Embryonic facial prominence (tissue), 1 donor: Measurements from ENCODE around the gene RBM38.

ENCODE experiments used
- DNase-seq: peaks from one replicate; pipeline ENCODE4 v3.0.0-alpha.2; 2016; ENCODE audit errors: extremely low spot score

Gene RBM38

DNA sequence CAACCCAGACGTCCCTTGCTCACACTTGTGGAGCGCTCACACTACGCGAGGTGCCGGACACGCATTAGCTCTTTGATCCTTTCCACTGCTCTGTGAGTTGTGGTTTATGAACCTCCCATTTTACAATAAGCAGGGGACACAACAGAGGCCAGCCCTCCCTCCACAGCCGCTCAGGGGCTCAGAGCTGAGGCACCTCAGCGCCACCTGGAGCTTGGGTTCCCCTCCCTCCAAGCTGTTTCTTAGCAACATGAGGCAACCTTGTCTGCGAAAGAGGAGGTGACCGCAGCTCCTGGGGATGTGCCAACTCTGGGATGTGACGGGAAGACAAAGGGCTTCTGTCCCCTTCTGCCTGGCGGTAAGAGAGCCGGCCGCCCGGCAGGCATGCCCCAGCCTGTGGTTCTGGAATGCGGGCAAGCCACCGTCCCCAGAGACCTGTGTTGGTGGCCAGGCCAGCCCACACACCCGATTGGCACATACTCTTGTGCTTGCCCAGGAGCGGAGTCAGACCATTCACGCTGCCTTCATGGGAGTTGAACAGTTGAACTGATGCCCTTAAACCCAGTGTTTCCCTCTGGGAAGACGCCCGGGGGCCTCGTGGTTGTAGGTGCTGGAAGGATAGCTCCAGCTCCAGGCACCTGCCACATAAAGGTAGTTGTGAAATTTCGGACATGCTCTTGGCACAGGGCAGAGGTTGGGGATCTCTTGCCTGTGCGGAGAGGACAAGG is 44.5 kb downstream of the RBM38 start:
- DNase-seq, result peak; percentile 62

DNA sequence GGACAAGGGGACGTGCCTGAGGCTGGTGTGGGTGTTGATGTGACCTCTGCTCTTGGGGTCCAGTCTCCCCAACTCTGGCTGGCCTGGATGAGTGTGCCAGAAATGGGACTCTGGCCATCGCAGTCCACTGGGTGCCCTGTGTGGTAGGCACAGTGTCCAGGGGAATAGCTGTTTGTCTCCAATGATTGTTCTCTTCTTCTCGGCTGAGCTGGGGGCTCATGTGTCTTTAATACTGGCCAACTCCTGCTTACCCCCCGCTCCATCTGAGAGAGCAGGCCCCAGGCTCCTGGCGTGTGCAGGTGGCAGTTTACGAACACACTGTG is 45.0 kb downstream of the RBM38 start:
- no peak for DNase-seq

DNA sequence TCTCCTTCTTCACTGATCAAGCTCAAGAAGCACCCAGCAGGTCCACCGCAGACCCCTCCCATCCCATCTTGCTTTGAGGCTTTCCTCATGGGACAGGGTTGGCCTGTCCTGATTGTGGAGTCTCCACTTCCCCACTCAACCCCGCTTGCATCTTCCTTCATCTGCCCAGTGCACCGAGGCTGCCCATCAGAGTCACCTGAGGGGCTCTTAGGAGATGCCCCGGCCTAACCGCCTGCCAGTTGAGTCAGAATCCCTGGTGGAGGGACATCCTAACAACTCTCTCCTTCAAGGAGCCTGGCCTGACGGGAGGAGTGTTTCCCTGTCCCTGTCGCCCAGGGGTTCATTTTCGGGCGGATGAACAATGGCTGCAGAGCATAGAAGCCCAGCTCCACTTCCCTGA is 46.1 kb downstream of the RBM38 start:
- no peak for DNase-seq

DNA sequence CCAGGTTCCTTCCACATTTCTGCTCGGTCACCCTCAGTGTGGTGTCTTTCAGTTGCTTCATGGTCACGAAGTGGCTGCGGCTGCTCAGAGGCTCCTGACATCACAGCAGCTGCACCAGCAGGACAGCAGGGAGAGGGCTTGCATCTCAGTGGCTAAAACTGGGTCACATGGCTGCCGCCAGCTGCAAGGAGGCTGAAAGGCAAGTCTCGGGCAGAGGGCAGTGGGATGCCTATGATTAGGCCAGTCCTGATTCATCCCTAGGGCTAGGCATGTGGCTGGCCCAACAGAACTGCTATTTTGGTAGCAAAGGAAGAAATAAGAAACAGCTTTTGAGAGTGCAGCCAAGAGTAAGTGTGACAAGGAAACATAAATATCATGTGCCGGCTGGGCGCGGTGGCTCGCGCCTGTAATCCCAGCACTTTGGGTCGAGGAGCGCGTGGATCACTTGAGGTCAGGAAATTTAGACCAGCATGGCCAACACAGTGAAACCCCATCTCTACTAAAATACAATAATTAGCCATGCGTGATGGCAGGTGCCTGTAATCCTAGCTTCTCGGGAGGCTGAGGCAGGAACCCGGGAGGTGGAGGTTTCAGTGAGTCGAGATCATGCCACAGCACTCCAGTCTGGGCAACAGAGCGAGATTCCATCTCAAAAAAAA is 46.6 kb downstream of the RBM38 start:
- no peak for DNase-seq

- DNase-seq, result no peak
Observed at GRCh38 chr20:57438552-57438951, 47.4 kb downstream of the RBM38 start.

GRCh38 chr20:57439432-57439831 is 48.2 kb downstream of the RBM38 start:
- no peak for DNase-seq

DNA sequence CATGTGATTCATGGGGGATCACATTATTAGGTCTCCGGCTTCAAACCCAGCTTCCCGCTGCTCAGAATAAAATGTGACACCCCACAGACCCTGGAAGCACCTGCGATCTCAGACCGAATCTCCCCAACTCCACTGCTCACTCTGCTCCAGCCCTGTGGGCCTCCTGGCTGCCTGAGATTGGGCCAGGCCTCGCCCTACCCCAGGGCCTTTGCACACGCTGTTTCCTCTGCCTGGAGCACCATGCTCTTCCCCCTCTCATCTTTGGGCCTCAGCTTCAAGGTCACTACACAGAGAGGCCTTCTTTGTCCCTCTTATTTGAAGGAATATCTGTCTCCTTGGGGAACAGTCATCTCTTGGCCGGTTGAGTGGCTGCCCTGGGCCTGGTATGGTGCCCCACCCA is 48.8 kb downstream of the RBM38 start:
- no peak for DNase-seq

DNA sequence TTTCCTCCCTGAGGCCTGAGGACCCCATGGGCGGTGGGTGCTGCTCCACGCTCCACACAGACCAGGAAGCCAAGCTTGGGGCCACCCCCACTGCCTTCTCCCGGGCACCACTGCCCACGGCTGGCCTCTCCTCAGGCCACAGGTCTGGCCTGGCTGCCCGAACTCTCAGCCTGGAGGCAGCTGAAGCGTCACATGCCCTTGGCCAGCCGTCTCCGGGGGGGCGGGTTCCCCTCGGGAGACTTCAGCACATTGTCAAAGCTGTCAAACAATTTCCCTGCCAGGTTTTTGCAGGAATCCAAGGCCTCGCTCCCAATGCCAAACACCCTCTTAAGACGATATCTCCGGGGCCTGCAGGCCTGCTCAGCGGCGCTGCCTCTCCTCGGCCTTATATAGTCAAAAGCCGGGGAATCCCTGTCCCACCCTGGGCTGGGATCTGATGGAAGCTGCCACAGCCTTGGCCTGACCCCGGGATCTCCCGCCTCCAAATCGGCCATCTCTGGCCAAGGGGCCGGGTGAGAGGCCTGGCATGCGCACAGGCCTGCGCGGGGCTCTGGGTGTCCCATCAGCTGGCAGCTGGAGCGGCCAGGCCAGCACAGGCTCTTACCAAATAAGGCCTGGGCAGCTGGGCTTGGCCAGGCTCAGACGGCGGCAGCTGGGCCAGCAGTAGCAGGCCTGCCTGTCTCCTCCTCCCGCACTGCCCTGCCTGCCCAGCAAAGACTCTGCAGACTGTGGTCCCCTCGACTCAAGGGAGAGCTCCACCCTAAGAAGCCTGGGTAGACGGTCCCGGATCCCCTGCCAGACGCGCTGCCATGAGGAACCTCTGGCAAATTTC is 49.7 kb downstream of the RBM38 start:
- no peak for DNase-seq

DNA sequence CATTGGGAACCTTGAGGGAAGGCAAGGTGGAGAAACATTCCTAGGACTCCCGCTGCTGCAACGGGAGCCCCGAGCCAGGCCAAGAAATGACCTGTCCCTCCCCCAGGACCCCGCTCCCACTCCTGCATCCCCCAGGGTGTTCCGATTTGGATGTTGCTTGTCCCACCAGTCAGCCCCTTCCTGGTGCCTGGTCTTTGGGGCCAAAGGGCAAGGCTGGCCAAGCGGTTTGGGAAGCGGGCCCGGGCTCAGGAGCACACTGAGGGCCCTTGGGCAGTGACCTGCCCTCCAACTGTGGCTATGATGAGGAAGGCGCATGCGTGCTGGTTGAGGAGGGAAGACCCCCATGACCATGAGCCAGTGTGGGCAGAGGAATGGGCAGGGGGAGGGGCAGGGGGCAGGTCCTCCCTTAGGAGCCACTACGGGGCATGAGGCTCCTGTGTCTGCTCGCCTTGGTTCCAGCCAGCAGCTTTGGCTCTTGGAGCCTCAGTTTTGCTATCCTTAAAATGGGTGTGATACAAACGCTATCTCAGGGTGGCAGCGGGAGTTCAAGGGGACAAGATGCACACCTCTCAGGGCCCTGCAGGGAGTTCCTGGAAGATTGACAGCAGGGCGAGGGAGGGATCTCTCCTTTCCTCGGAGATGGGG is 50.4 kb downstream of the RBM38 start:
- no peak for DNase-seq

- no peak for DNase-seq
Observed at GRCh38 chr20:57442158-57442887, 51.1 kb downstream of the RBM38 start.

DNA sequence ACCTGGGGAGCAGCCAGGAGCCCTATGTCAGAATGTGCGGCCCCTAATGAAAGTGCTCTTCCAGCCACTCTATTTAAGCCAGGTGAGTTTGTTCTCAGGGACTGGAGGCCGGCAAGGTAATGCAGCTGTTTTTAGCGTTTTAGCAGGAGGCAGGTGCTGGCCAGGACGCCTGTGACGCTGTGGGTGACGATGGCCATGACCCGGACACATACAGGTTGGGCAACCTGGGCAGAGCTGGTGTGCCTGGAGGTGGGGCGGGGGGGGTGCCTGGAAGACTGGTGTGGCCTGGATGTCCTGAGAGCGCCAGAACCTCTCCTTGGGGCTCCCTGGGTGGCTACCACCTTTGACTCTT is 51.7 kb downstream of the RBM38 start:
- no peak for DNase-seq

DNA sequence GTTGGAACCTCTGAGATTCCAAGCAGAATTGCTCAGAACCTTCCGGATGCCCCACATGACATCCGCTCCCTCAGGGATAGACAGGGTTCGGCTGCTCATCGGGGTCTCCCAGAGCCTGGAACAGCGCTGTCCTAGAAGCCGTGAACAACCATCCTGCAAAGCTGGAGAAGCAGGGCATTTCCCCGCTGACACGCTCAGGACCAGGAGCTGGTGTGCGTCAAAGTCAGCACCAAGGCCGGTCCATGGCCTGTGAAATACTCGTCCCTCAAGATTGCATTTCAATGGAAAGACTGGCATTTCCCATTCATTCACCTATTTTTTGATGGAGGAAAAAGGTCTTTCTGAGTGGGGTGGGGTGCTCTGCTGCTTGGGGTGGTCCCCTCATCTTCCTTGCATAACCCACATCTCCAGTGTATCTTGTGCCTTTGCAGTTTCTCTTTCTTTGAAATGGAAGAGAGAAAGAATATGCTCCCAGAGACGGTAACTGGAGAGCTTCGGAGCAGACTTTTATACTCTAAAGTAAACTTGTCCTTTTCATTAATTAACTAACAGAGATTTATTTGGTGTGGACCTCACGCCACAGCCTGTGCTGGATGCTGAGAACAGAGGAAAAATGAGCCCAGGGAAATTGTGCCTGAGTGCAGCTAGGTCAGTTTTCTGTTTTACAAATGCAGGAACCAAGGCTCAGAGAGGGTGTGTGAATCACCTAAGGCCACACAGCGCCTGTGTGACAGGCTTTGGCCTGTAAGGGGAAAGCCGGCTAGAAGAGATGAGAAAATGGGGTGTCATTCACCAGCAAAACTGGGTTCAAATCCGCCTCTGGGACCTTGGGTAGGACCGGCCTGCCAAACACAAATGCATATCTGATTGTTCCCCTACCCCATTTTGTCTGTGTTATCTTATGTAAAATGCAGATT is 52.4 kb downstream of the RBM38 start:
- no peak for DNase-seq

- DNase-seq, result no peak
Observed at GRCh38 chr20:57444394-57445048, 53.3 kb downstream of the RBM38 start.

DNA sequence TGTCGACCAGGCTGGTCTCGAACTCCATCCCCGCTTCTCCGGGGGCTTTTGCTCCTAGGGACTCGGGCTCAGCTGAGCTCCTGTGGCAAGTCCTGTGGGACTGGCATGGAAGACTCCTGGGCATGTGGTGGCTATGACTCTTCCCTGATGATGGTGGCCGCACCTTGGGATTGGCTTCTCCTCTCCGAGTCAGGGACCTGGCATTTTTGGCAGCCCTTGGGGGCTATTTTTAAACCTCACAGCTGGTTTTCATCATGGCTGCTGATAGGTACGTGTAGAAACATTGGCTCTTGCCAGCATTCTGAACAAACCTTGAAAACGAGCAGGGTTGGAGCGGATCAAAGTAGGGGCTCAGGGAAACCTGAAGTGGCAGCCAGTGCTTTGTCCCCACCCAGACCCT is 54.1 kb downstream of the RBM38 start:
- DNase-seq, result no peak

DNA sequence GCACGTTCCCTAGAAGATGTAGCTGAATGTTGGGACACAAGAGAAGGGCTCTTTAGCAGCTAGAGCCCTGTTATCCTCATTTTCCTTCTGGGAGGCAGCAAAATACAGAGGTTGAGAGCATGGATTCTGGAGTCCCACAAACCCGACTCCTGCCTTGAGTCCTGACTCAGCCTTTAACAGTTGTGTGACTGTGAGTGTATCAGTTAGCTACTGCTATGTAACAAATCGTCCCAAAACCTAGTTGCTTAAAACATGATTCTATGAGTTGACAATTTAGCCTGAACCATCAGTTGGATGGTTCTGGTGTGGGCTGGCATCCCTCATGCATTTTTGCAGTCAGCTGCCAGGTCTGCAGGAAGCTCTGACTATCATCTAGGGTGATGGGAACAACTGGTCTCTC is 54.6 kb downstream of the RBM38 start:
- no peak for DNase-seq

DNA sequence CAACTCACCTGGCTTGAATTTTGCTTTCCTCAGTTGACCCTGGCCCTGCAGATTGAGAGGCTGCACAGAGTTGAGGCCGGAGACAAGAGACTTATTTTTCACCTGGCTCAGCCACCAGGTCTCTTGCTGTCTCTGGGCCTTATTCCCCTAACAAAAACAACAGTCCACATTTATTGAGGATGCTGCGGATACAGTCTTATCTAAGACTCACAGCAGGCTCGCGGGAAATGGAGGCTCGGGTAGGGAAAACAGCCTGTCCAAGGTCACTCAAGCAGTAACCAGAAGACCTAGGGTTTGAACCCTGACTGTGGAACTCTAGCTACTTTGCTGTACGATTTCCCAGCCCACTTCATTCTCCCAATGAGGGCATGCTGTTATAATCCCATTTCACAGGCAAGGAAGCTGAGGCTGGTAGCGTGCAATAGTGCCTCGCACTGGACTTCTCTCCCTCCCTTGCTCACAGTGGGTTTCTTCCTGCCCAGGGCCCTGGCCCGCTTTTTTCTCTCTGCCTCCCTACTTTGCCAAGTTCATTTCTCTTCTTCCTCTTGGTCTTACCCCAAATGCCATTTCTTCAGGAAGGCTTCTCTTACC is 57.7 kb downstream of the RBM38 start:
- DNase-seq, result no peak

DNA sequence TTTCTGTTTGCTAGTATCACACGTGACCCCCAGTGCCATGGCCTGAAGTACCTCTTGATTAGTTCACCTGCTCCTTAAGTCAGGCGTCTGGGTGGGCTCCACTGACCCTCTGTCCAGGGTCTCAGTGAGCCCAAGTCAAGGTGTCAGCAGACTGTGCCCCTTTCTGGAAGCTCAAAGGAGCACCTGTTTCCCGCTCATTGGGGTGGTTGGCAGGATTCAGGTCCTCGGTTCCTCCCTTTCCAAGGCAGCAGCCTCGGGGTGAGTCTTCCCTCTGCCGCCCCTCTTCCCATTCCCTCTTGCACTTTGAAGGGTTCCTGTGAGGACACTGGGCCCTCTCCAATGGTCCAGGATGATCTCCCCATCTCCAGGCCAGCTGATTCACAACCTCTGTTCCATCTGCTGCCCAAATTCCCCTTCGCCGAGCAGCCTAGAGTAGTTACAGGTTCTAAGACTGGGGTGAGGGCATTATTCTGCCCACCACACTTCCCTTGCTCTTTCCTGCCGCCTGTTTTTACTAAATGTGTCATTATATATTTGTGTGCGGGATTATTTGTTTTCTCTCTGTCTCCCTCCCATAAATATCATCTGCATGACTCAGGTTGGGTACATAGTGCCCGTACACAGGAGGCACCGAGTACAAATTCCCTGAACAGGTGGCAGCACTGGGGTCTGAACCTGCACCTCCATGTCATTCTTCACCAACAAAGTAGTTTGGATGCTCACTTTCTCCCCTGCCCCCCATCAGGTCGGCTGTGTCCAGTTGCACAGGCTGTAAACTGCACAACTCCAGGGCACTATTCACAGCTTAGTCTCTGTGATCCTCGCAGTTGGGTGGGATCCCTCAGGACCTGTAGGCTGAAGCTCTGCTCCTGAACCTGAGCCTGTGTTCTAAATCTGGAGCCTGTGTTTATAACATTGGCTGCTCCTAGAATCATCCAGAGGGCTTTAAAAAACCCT is 58.5 kb downstream of the RBM38 start:
- DNase-seq, result no peak

DNA sequence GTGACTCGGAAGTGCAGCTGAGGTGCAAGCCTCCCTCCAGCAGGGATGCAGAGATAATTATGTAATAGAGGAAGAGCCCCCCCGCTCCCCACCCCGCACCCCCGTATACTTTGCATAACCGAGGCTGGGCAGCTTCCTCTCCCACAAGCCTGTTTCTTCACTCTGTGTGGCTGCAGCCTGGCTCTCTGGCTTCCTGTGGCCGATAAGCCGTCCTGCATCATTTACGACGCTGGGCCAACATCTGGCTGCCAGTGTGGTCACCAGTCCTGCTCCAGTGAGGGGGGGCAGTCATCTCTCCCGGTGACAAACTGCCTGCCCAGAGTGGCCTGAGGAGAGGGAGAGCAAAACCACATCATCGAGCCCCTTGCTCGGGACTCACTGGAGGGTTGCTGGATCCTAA is 59.2 kb downstream of the RBM38 start:
- DNase-seq, result no peak

DNA sequence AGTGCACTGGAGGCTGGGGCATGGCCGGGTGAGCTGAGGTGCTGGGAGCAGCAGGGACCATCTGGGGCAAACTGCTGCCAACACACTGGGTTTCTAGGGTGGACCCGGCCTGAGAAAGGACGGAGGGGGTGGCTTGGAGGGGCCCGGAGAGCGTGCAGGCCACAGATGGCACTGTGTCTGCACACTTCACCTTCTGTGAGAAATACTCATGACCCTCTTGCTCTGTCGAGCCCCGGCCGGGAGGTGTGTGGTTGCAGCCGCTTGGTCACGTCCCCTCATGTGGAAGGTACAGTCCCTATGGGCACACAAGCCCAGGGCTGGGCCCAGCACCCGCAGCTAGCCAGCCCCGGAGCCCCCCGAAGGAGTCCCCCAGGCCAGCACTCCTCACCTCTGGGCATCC is 59.7 kb downstream of the RBM38 start:
- no peak for DNase-seq
